Keratinocyte (primary cell): ENCODE results near the gene PCDHB16. TPM values are rescaled to one million over a fixed set of nuclear protein-coding genes. Genes with fewer than 3 reads are reported as not detected.
"Not testable (repeated sequence)": the region's sequence is repeated elsewhere in the genome, so short reads cannot be mapped to it uniquely, and the experiment has no call there.

Experiments used
- DNase-seq: peaks from one replicate; pipeline ENCODE4 v3.0.0-alpha.2; 2011; ENCODE audit warnings: low read depth, missing footprints, low spot score
- FAIRE-seq: peaks from 2 replicates; lab custom pipeline; 2011; peaks lifted over from hg19 to GRCh38; lab: Jason Lieb, UNC
- H2AFZ ChIP-seq: 2 replicates; pipeline ENCODE4 v1.6.0; 2012; ENCODE audit warnings: low read length, control low read depth, inconsistent platforms; ENCODE audit not compliant: control insufficient read depth
- H3K27ac ChIP-seq: 2 replicates; pipeline ENCODE4 v1.5.1; 2011; ENCODE audit warnings: low read length; ENCODE audit not compliant: control insufficient read depth, insufficient read depth
- H3K27me3 ChIP-seq: 3 replicates; pipeline ENCODE4 v1.6.0; 2011; ENCODE audit warnings: low read length; ENCODE audit not compliant: control insufficient read depth, insufficient read depth; ENCODE audit errors: extremely low read depth
- H3K36me3 ChIP-seq, 2 experiments: 2 replicates in 1 of 2; 3 replicates in 1 of 2; pipeline ENCODE4 v1.5.1; 2011; ENCODE audit warnings: low read length in 2 of 2, mild to moderate bottlenecking in 1 of 2; ENCODE audit not compliant: control insufficient read depth in 2 of 2, insufficient read depth in 2 of 2; ENCODE audit errors: extremely low read depth in 1 of 2
- H3K4me1 ChIP-seq: 3 replicates; pipeline ENCODE4 v1.5.1; 2011; ENCODE audit warnings: low read length; ENCODE audit not compliant: control insufficient read depth, insufficient read depth; ENCODE audit errors: extremely low read depth
- H3K4me2 ChIP-seq: 3 replicates; pipeline ENCODE4 v1.6.0; 2011; ENCODE audit warnings: low read depth, low read length; ENCODE audit not compliant: control insufficient read depth, insufficient read depth; ENCODE audit errors: extremely low read depth
- H3K4me3 ChIP-seq, 3 experiments: fragments of 200-600 bp in 1 of 3; sonication (generic) in 1 of 3; 2 replicates in 2 of 3; 3 replicates in 1 of 3; pipeline ENCODE4 v1.5.1; 2011 to 2016; ENCODE audit warnings: low read length in 3 of 3, mild to moderate bottlenecking in 3 of 3, control low read depth in 2 of 3, inconsistent platforms in 1 of 3, low read depth in 1 of 3, mixed read lengths in 1 of 3, mixed run types in 1 of 3, moderate library complexity in 1 of 3; ENCODE audit not compliant: control insufficient read depth in 2 of 3, insufficient read depth in 2 of 3; ENCODE audit errors: extremely low read depth in 1 of 3
- H3K79me2 ChIP-seq: 2 replicates; pipeline ENCODE4 v1.6.0; 2012; ENCODE audit warnings: low read length; ENCODE audit not compliant: control insufficient read depth, insufficient read depth
- H3K9ac ChIP-seq: 3 replicates; pipeline ENCODE4 v1.6.0; 2011; ENCODE audit warnings: low read length; ENCODE audit not compliant: control insufficient read depth, insufficient read depth; ENCODE audit errors: extremely low read depth
- H3K9me1 ChIP-seq: 3 replicates; pipeline ENCODE4 v1.6.0; 2011; ENCODE audit warnings: low read length; ENCODE audit not compliant: control insufficient read depth, insufficient read depth; ENCODE audit errors: extremely low read depth
- H3K9me3 ChIP-seq: 2 replicates; pipeline ENCODE4 v1.5.1; 2012; ENCODE audit warnings: low read depth, low read length; ENCODE audit not compliant: control insufficient read depth
- H4K20me1 ChIP-seq: 3 replicates; pipeline ENCODE4 v1.6.0; 2011; ENCODE audit warnings: low read length; ENCODE audit not compliant: control insufficient read depth, insufficient read depth; ENCODE audit errors: extremely low read depth
- CTCF ChIP-seq, 3 experiments: IDR thresholded peaks in 1 of 3; conservative IDR thresholded peaks in 1 of 3; optimal IDR thresholded peaks in 1 of 3; 2 replicates in 2 of 3; 3 replicates in 1 of 3; pipeline versions ENCODE3 to v1.5.1; 2011; ENCODE audit warnings: low read length in 3 of 3, mild to moderate bottlenecking in 3 of 3, moderate library complexity in 2 of 3, control low read depth in 1 of 3, inconsistent platforms in 1 of 3; ENCODE audit not compliant: insufficient read depth in 2 of 3; ENCODE audit errors: extremely low read depth in 1 of 3
- EZH2 ChIP-seq: IDR thresholded peaks from one replicate; pipeline ENCODE4 v1.6.1; 2012; ENCODE audit warnings: inconsistent platforms, mild to moderate bottlenecking, low read length, moderate library complexity
- dilution Hi-C: fragments of 300-500 bp; cut with MboI; formaldehyde crosslinking; loops from one replicate; pipeline ENCODE4 v1.7.0; 2020; ENCODE audit warnings: low sequenced_read_pairs; ENCODE audit not compliant: extremely low pct_ligation_motif_present
- polyA plus RNA-seq, 5 experiments: library from polyadenylated mRNA; depleted of rRNA in 3 of 5; stranded (reverse) in 3 of 5; stranded (forward) in 1 of 5; unstranded in 1 of 5; fragments of >200 nt; gene quantifications; 1 replicate in 1 of 5; 2 replicates in 3 of 5; 3 replicates in 1 of 5; pipeline versions ENCODE4 v1.2.1 to v1.2.3, GENCODE V29; 2011 to 2012; ENCODE audit warnings: missing spikeins in 2 of 5, low read depth in 1 of 5, low replicate concordance in 1 of 5

The PCDHB16 gene
- polyA plus RNA-seq, 1 donor (not counting 4 experiments of a cell fraction or from before 2014, with no cell fraction given), result 0.07 TPM

- no peak overlapping the region for H2AFZ ChIP-seq
- H3K4me3 ChIP-seq, result no peak overlapping the region
- no peaks in the 10 kb centered on the region for H3K4me1 ChIP-seq
- no peaks in the 10 kb centered on the region for H3K9me3 ChIP-seq
- H3K4me2 ChIP-seq, result no peak overlapping the region
- dilution Hi-C loops, result no loop called here
- H3K79me2 ChIP-seq, result no peaks in the 10 kb centered on the region
- no peaks in the 10 kb centered on the region for H3K27me3 ChIP-seq
- FAIRE-seq (no peak), DNase-seq (no peak)
- no peaks in the 10 kb centered on the region for H4K20me1 ChIP-seq
- TF ChIP-seq EZH2 (no peak), CTCF (optimal IDR thresholded peaks at IDR 0.05 in 1 of 3, IDR thresholded peaks at IDR 0.05 in 1 of 3, conservative IDR thresholded peaks at IDR 0.05 in 1 of 3; ENCODE audit: extremely low read depth in 1 of 3, insufficient read depth in 2 of 3, low read length in 3 of 3) (no peak)
- no peaks in the 10 kb centered on the region for H3K9me1 ChIP-seq
- no peak overlapping the region for H3K9ac ChIP-seq
- H3K27ac ChIP-seq, result no peak overlapping the region
- H3K36me3 ChIP-seq, result no peaks in the 10 kb centered on the region
These were observed 46.4 kb upstream of the PCDHB16 start for GRCh38 chr5:141135718-141136266.

GRCh38 chr5:141137346-141137745 lies 44.8 kb upstream of the PCDHB16 start:
- H4K20me1 ChIP-seq, dilution Hi-C loops, H3K79me2 ChIP-seq, DNase-seq, H3K27me3 ChIP-seq, H3K36me3 ChIP-seq, H3K27ac ChIP-seq, H3K4me2 ChIP-seq, H2AFZ ChIP-seq, H3K9me1 ChIP-seq, H3K4me1 ChIP-seq, H3K4me3 ChIP-seq, H3K9ac ChIP-seq, FAIRE-seq, H3K9me3 ChIP-seq: not testable (repeated sequence)

- Histone ChIP-seq H3K27ac (no peak within 1 kb of the TSS), H3K79me2 (no peaks in the 10 kb centered on the region), H3K9ac (no peak within 1 kb of the TSS), H3K4me1 (no peaks in the 10 kb centered on the region), H3K9me1 (no peaks in the 10 kb centered on the region), H2AFZ (no peak within 1 kb of the TSS), H3K36me3 (no peaks in the 10 kb centered on the region), H3K4me2 (no peak within 1 kb of the TSS), H3K4me3 (no peak within 1 kb of the TSS), H3K27me3 (no peaks in the 10 kb centered on the region), H4K20me1 (no peaks in the 10 kb centered on the region), H3K9me3 (no peaks in the 10 kb centered on the region)
- TF ChIP-seq CTCF (optimal IDR thresholded peaks at IDR 0.05 in 1 of 3, IDR thresholded peaks at IDR 0.05 in 1 of 3, conservative IDR thresholded peaks at IDR 0.05 in 1 of 3; ENCODE audit: extremely low read depth in 1 of 3, insufficient read depth in 2 of 3, low read length in 3 of 3), result no peak
- TF ChIP-seq EZH2, result no peak
- dilution Hi-C loops, result no loop called here
- FAIRE-seq, result no peak
- no peak for DNase-seq
These were observed 32.4 kb upstream of the PCDHB16 start, which contains the start of gene PCDHB6 for GRCh38 chr5:141149812-141150211. TSS of gene PCDHB6 (plus strand) at chr5:141150057. CDS start at chr5:141150258, 201 bp downstream.
